Psoas muscle (tissue), 8 donors: ENCODE data around the gene CTNNA1. TPM values are rescaled to one million over a fixed set of nuclear protein-coding genes. Genes with fewer than 3 reads are reported as not detected.

Experiments used
- ATAC-seq, 4 donors: fragments of 200-7000 bp; cut with Tn5 transposase; one replicate each; pipeline ENCODE4 v1.9.1; 2020; ENCODE audit warnings: moderate library complexity in 3 of 4, mild to moderate bottlenecking in 2 of 4
- DNase-seq, 2 donors: peaks; one replicate each; pipeline ENCODE4 v3.0.0-alpha.2; 2020
- H3K27ac ChIP-seq: fragments of 200-600 bp; one replicate; pipeline ENCODE4 v1.8.0; 2022
- H3K27me3 ChIP-seq, 3 donors: fragments of 200-600 bp in 1 of 3; one replicate each; pipeline versions ENCODE4 v1.6.1 to v1.8.0; 2013 to 2022; ENCODE audit warnings: low read length in 2 of 3, mild to moderate bottlenecking in 2 of 3, moderate library complexity in 1 of 3; ENCODE audit not compliant: insufficient read depth in 3 of 3
- H3K36me3 ChIP-seq, 2 donors: fragments of 200-600 bp in 1 of 2; one replicate each; pipeline versions ENCODE4 v1.6.1 to v1.8.0; 2013 to 2022; ENCODE audit warnings: low read depth in 1 of 2, mild to moderate bottlenecking in 1 of 2, moderate library complexity in 1 of 2; ENCODE audit not compliant: insufficient read depth in 1 of 2
- H3K4me1 ChIP-seq: fragments of 200-600 bp; one replicate; pipeline ENCODE4 v1.8.0; 2022
- H3K4me3 ChIP-seq: fragments of 200-600 bp; one replicate; pipeline ENCODE4 v1.8.0; 2022; ENCODE audit warnings: mild to moderate bottlenecking
- H3K9me3 ChIP-seq: fragments of 200-600 bp; one replicate; pipeline ENCODE4 v1.8.0; 2022
- WGBS, 3 donors: extraction: QIAGEN DNeasy Blood & Tissue Kit; methylation state at CpG; one replicate each; pipeline versions ENCODE4 v1.1.6 to v1.1.7; 2013; 5-methylcytosine and 5-hydroxymethylcytosine counted together
- intact Hi-C, 2 donors: fragments of 100-400 bp; cut with DNase I; formaldehyde crosslinking; loops; one replicate each; pipeline versions ENCODE4 v1.11.0 to v1.14.2; 2022
- polyA plus RNA-seq, 3 donors: library from polyadenylated mRNA; stranded (reverse); fragments of 200-250 nt; gene quantifications; one replicate each; pipeline ENCODE4 v1.2.3, GENCODE V29; 2013
- total RNA-seq, 4 donors: library from RNA; stranded (reverse); fragmentation: NEBNext Ultra II Directional in 2 of 4; extraction: Animal tissue kit (Norgen Biotek cat#: 25700) in 2 of 4; gene quantifications; one replicate each; pipeline versions ENCODE4 v1.2.1 to v1.2.4, GENCODE V29; 2021 to 2023
- TF ChIP-seq, protein P1 (sequence below): fragments of 200-600 bp; IDR thresholded peaks from one replicate; pipeline ENCODE4 v1.8.0; 2022; ENCODE audit warnings: antibody characterized with exemption
- donor health status: healthy with polysubstance abuse.
- donor health status: DM: no; HTN: no; CAD: no; lungs with moderate emphysema.
- donor health status: Bipolar disorder and iron deficiency.
- donor health status: healthy.
- donor health status: DM: yes; HTN: yes; CAD: no.
- donor health status: DM: no; HTN: no; CAD: no.
- donor health status: DM: no; HTN: no; CAD: no.
- donor health status: DM: yes; HTN: yes; CAD: no.

Gene CTNNA1
- total and polyA plus RNA-seq, 7 donors = 58.8 to 162 (median 99.3) TPM

- Histone ChIP-seq H3K4me1 (peaks cover 5% of the 10 kb centered on the region), H3K27me3 (peaks cover 0 to 4% (median 0%) of the 10 kb centered on the region in 3 donors), H3K4me3 (no peak overlapping the region), H3K36me3 (no peaks in the 10 kb centered on the region), H3K9me3 (no peaks in the 10 kb centered on the region), H3K27ac (no peak overlapping the region)
- intact Hi-C loops = no loop called here
- WGBS, 3 donors = 4 to 16% (median 15%) methylated on average over 3 of the region's 3 CpGs
- DNase-seq (no peak), ATAC-seq (no peak)
- TF ChIP-seq, protein P1, sequence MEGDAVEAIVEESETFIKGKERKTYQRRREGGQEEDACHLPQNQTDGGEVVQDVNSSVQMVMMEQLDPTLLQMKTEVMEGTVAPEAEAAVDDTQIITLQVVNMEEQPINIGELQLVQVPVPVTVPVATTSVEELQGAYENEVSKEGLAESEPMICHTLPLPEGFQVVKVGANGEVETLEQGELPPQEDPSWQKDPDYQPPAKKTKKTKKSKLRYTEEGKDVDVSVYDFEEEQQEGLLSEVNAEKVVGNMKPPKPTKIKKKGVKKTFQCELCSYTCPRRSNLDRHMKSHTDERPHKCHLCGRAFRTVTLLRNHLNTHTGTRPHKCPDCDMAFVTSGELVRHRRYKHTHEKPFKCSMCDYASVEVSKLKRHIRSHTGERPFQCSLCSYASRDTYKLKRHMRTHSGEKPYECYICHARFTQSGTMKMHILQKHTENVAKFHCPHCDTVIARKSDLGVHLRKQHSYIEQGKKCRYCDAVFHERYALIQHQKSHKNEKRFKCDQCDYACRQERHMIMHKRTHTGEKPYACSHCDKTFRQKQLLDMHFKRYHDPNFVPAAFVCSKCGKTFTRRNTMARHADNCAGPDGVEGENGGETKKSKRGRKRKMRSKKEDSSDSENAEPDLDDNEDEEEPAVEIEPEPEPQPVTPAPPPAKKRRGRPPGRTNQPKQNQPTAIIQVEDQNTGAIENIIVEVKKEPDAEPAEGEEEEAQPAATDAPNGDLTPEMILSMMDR = no peak
These were observed 36.7 kb upstream of the CTNNA1 start for GRCh38 chr5:138716456-138716924.

GRCh38 chr5:138717399-138717798 is 35.8 kb upstream of the CTNNA1 start:
- ATAC-seq (no peak), DNase-seq (no peak)
- Histone ChIP-seq H3K9me3 (no peaks in the 10 kb centered on the region), H3K27me3 (no peaks in the 10 kb centered on the region), H3K36me3 (no peaks in the 10 kb centered on the region), H3K4me3 (no peak overlapping the region), H3K4me1 (peaks cover 5% of the 10 kb centered on the region), H3K27ac (no peak overlapping the region)
- 93 to 100% (median 97%) methylated on average over 3 of the region's 3 CpGs for WGBS, 3 donors
- TF ChIP-seq, protein P1 = no peak
- intact Hi-C loops = no loop called here

- Histone ChIP-seq H3K27ac (no peak overlapping the region), H3K36me3 (no peaks in the 10 kb centered on the region), H3K4me1 (peaks cover 14% of the 10 kb centered on the region), H3K9me3 (no peaks in the 10 kb centered on the region), H3K27me3 (no peaks in the 10 kb centered on the region), H3K4me3 (no peak overlapping the region)
- TF ChIP-seq, protein P1 = no peak
- DNase-seq (no peak), ATAC-seq (no peak)
- intact Hi-C loops = loop anchor here (10.0 kb wide), 1 partner anchor 125 kb away; no protein-coding TSS in a partner anchor
- WGBS, 3 donors = 61 to 67% (median 65%) methylated on average over 2 of the region's 2 CpGs
These were observed 33.4 kb upstream of the CTNNA1 start for GRCh38 chr5:138719811-138720210.

- ATAC-seq = no peak
- Histone ChIP-seq H3K4me1 (peaks cover 24% of the 10 kb centered on the region), H3K9me3 (no peaks in the 10 kb centered on the region), H3K4me3 (no peak overlapping the region), H3K36me3 (no peaks in the 10 kb centered on the region), H3K27ac (no peak overlapping the region), H3K27me3 (no peaks in the 10 kb centered on the region)
- intact Hi-C loops = loop anchor here (10.0 kb wide), 1 partner anchor 126 kb away; no protein-coding TSS in a partner anchor
- 91 to 100% (median 99%) methylated on average over 2 of the region's 2 CpGs for WGBS, 3 donors
- TF ChIP-seq, protein P1 = no peak
- DNase-seq = no peak
These were observed 32.4 kb upstream of the CTNNA1 start for GRCh38 chr5:138720840-138721239.

DNA sequence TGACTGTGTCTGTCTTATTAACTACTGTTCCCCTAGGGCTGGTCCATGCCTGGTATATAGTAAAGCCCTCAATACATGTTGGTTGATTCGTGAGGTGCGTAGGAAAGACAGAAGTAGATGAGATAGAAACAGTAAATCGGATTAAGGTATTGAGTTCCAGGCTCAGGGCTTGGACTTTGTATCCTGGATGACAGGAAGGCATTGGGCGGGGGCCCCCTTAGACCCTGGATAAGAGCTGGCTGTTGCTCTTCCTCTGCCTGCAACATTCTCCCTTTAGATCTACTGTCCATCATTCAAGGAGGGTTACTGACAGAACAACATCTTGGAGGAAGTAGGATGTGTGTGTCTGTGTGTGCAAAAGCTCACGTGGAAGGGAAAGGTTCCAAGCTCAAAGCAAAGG is 31.2 kb upstream of the CTNNA1 start:
- TF ChIP-seq, protein P1 = no peak
- no peaks in the 10 kb centered on the region for H3K27me3 ChIP-seq
- no peak for DNase-seq
- H3K9me3 ChIP-seq = no peaks in the 10 kb centered on the region
- no peaks in the 10 kb centered on the region for H3K36me3 ChIP-seq
- 85 to 89% (median 87%) methylated on average over 5 of the region's 5 CpGs for WGBS, 3 donors
- ATAC-seq = no peak
- no peak overlapping the region for H3K4me3 ChIP-seq
- H3K4me1 ChIP-seq = peaks cover 24% of the 10 kb centered on the region
- intact Hi-C loops = loop anchor here (10.0 kb wide), 1 partner anchor 127 kb away; no protein-coding TSS in a partner anchor
- H3K27ac ChIP-seq = no peak overlapping the region
